GM12878 (cell line): ENCODE data around the gene CRTC2. TPM values are rescaled to one million over a fixed set of nuclear protein-coding genes. Genes with fewer than 3 reads are reported as not detected.

ENCODE experiments used
- ATAC-seq: fragments of 200-7000 bp; cut with Tn5 transposase; 3 replicates; pipeline ENCODE4 v1.9.1; 2020; ENCODE audit warnings: mild to moderate bottlenecking, moderate library complexity
- BruUV-seq: library from RNA; stranded (reverse); fragments of 400-500 nt; replicated peaks from 2 replicates; lab custom pipeline; 2021; lab: Mats Ljungman, UMichigan
- CTCF ChIA-PET: fragments of 300-600 bp; sonication (Branson Sonifier 250); formaldehyde crosslinking; extraction: SDS; loops from one replicate; lab custom pipeline; 2021; ENCODE audit warnings: inconsistent platforms; lab: Yijun Ruan, JAX
- POLR2A ChIA-PET: fragments of 350-600 bp; formaldehyde crosslinking; extraction: SDS; loops from one replicate; lab custom pipeline; 2021; ENCODE audit warnings: inconsistent platforms; lab: Charles Lee
- RAD21 ChIA-PET: fragments of 300-600 bp; sonication (Branson Sonifier 250); formaldehyde crosslinking; loops from one replicate; lab custom pipeline; 2023; ENCODE audit warnings: antibody characterized with exemption; ENCODE audit not compliant: unreplicated experiment; lab: Charles Lee
- SMC1A ChIA-PET: fragments of 300-600 bp; sonication (Branson Sonifier 250); formaldehyde crosslinking; loops from one replicate; lab custom pipeline; 2023; ENCODE audit not compliant: unreplicated experiment, uncharacterized antibody; lab: Charles Lee
- DNase-seq: peaks from one replicate; pipeline ENCODE4 v3.0.0-alpha.2; 2011; ENCODE audit warnings: low read depth, low spot score
- FAIRE-seq: peaks from 3 replicates; lab custom pipeline; 2011; peaks lifted over from hg19 to GRCh38; lab: Jason Lieb, UNC
- H2AFZ ChIP-seq: 2 replicates; pipeline ENCODE4 v1.6.0; 2011; ENCODE audit warnings: low read depth, low read length, control low read depth; ENCODE audit not compliant: control insufficient read depth
- H3K27ac ChIP-seq: 2 replicates; pipeline ENCODE4 v1.5.1; 2011; ENCODE audit warnings: control low read depth; ENCODE audit not compliant: control insufficient read depth, insufficient read depth
- H3K27me3 ChIP-seq, 2 experiments: replicated peaks in 1 of 2; 2 replicates each; pipeline versions ENCODE4 v1.6.0 to v1.6.1; 2011; ENCODE audit warnings: low read length in 1 of 2; ENCODE audit not compliant: control insufficient read depth in 2 of 2, insufficient read depth in 2 of 2
- H3K36me3 ChIP-seq, 2 experiments: 2 replicates each; pipeline ENCODE4 v1.5.1; 2011; ENCODE audit warnings: low read length in 1 of 2; ENCODE audit not compliant: control insufficient read depth in 2 of 2, insufficient read depth in 2 of 2
- H3K4me1 ChIP-seq: 2 replicates; pipeline ENCODE4 v1.6.1; 2011; ENCODE audit warnings: mild to moderate bottlenecking, low read length, moderate library complexity, mixed read lengths; ENCODE audit not compliant: control insufficient read depth, insufficient read depth
- H3K4me2 ChIP-seq: 2 replicates; pipeline ENCODE4 v1.6.0; 2011; ENCODE audit warnings: control low read depth; ENCODE audit not compliant: control insufficient read depth, insufficient read depth
- H3K4me3 ChIP-seq: fragments of 200-600 bp; sonication (generic); 2 replicates; pipeline ENCODE4 v1.5.1; 2016
- H3K79me2 ChIP-seq: 2 replicates; pipeline ENCODE4 v1.6.0; 2011; ENCODE audit warnings: low read length; ENCODE audit not compliant: control insufficient read depth, insufficient read depth
- H3K9ac ChIP-seq: 2 replicates; pipeline ENCODE4 v1.8.0; 2011; ENCODE audit warnings: low read length, control low read depth, mixed read lengths; ENCODE audit not compliant: control insufficient read depth, insufficient read depth
- H3K9me3 ChIP-seq: replicated peaks from 3 replicates; pipeline ENCODE4 v1.5.1; 2011; ENCODE audit warnings: mild to moderate bottlenecking, low read length; ENCODE audit not compliant: control insufficient read depth, insufficient read depth
- H4K20me1 ChIP-seq: 2 replicates; pipeline ENCODE4 v1.6.0; 2011; ENCODE audit not compliant: control insufficient read depth, insufficient read depth
- BCL11A ChIP-seq: IDR thresholded peaks from 2 replicates; pipeline ENCODE4 v1.6.1; 2011; ENCODE audit warnings: low read depth, low read length
- CBFB ChIP-seq: IDR thresholded peaks from 2 replicates; pipeline ENCODE4 v1.6.1; 2016; ENCODE audit warnings: antibody characterized with exemption, low read depth
- FOXK2 ChIP-seq: fragments of 450-650 bp; IDR thresholded peaks from 2 replicates; pipeline ENCODE4 v1.6.1; 2017; ENCODE audit warnings: mild to moderate bottlenecking, moderate library complexity
- MEF2A ChIP-seq: IDR thresholded peaks from 2 replicates; pipeline ENCODE4 v1.6.1; 2011; ENCODE audit warnings: low read depth, mild to moderate bottlenecking, low read length, moderate library complexity; ENCODE audit not compliant: insufficient read depth
- NR2C2 ChIP-seq: IDR thresholded peaks from 2 replicates; pipeline ENCODE4 v1.6.1; 2011; ENCODE audit warnings: borderline replicate concordance, low read depth; ENCODE audit not compliant: control insufficient read depth, insufficient read length
- PML ChIP-seq: IDR thresholded peaks from 2 replicates; pipeline ENCODE4 v1.6.1; 2012; ENCODE audit warnings: low read length, inconsistent platforms
- RAD21 ChIP-seq: IDR thresholded peaks from 2 replicates; pipeline ENCODE4 v1.6.1; 2011; ENCODE audit warnings: mild to moderate bottlenecking, low read depth, low read length, moderate library complexity; ENCODE audit not compliant: insufficient read depth
- SIX5 ChIP-seq: IDR thresholded peaks from 2 replicates; pipeline ENCODE4 v1.6.1; 2011; ENCODE audit warnings: mild to moderate bottlenecking, low read depth, low read length, moderate library complexity; ENCODE audit not compliant: severe bottlenecking
- WGBS: methylation state at CpG from one replicate; pipeline ENCODE4 v1.1.6; 2016; ENCODE audit warnings: low lambda C conversion rate; ENCODE audit not compliant: insufficient replicate concordance, insufficient coverage; ENCODE audit errors: missing lambda C conversion rate; 5-methylcytosine and 5-hydroxymethylcytosine counted together
- in situ Hi-C: fragments of 300-500 bp; cut with MboI; formaldehyde crosslinking; loops from 9 replicates; pipeline ENCODE4 v1.14.3; 2018; ENCODE audit warnings: mixed read lengths
- intact Hi-C: fragments of 100-400 bp; cut with micrococcal nuclease; formaldehyde crosslinking; loops from one replicate; pipeline ENCODE4 v1.14.2; 2022; ENCODE audit not compliant: unreplicated experiment
- polyA plus RNA-seq, 11 experiments: library from polyadenylated mRNA; depleted of rRNA in 4 of 11; unstranded in 6 of 11; stranded (reverse) in 5 of 11; fragments of >200 nt; fragmentation: Nextera tagmentation in 4 of 11; fragmentation: Illumina TruSeq in 1 of 11; extraction: Ambion mirVana in 4 of 11; extraction: Trizol in 1 of 11; gene quantifications; 1 replicate in 1 of 11; 2 replicates in 10 of 11; pipeline versions ENCODE4 v1.2.1 to v1.2.3, GENCODE V29; 2011 to 2016; ENCODE audit warnings: inconsistent platforms in 2 of 11, missing spikeins in 2 of 11, low read depth in 1 of 11
- total RNA-seq, 4 experiments: library from RNA; depleted of rRNA in 3 of 4; stranded (reverse); fragments of >200 nt in 3 of 4; fragmentation: Illumina TruSeq in 1 of 4; extraction: Trizol in 1 of 4; gene quantifications; 2 replicates each; pipeline versions ENCODE4 v1.2.1 to v1.2.3, GENCODE V29; 2013 to 2021
- TF ChIP-seq, protein P1 (sequence below): IDR thresholded peaks from 2 replicates; pipeline ENCODE4 v1.6.1; 2012; ENCODE audit warnings: low read depth, low read length, improper control_type of control experiment
- TF ChIP-seq, protein P2 (sequence below): IDR thresholded peaks from 2 replicates; pipeline ENCODE4 v1.6.1; 2011; ENCODE audit warnings: low read depth, low read length, improper control_type of control experiment, borderline replicate concordance
- TF ChIP-seq, protein P3 (sequence below): fragments of 150-350 bp; IDR thresholded peaks from 2 replicates; pipeline ENCODE4 v1.6.1; 2014; ENCODE audit warnings: mild to moderate bottlenecking, low read depth, low read length
- TF ChIP-seq, protein P4 (sequence below): fragments of 450-650 bp; IDR thresholded peaks from 2 replicates; pipeline ENCODE4 v1.6.1; 2017; ENCODE audit warnings: mild to moderate bottlenecking
- TF ChIP-seq, protein P5 (sequence below): fragments of 450-650 bp; formaldehyde crosslinking; IDR thresholded peaks from 2 replicates; pipeline ENCODE4 v1.4.0; 2022; ENCODE audit warnings: mild to moderate bottlenecking, moderate library complexity
- TF ChIP-seq, protein P6 (sequence below): fragments of 450-650 bp; IDR thresholded peaks from 2 replicates; pipeline ENCODE4 v1.6.1; 2016; ENCODE audit warnings: mild to moderate bottlenecking

The CRTC2 gene
- total and polyA plus RNA-seq, 10 of the 15 experiments (the other 5 are each of a cell fraction or from before 2014, with no cell fraction given): 5.1 to 57.9 (median 32.7) TPM

DNA sequence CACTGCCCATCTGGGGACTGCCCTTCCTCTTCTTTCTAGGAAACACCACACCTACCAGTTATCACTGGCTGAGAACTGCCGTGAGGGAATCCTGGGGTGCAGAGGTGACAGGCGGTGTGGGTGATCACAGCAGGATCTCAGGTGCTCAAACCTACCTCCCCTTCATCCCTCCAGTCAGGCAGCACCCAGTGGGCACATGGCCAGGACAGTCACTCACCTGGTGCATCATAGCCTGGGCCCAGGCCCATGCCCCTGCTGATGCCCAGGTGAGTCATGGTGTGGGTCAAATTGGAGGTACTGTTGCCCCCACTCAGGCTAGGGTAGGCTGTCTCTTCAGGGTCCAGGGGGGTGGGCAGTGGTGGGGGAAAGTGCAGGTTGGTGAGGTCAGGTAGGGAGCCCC lies 6.6 kb downstream of the CRTC2 start:
- ATAC-seq: no peak
- WGBS: 73% methylated on average over 2 of the region's 2 CpGs
- ChIA-PET POLR2A (no interaction called here), CTCF (interaction anchor here (1.7 kb wide), 1 partner anchor 22 kb away, joined by 3 read pairs; no protein-coding TSS in a partner anchor), RAD21 (no interaction called here), SMC1A (no interaction called here)
- H3K4me2 ChIP-seq: no peak overlapping the region
- in situ Hi-C loops (no loop called here), intact Hi-C loops (no loop called here)
- H3K36me3 ChIP-seq: peaks cover 33 to 38% of the 10 kb centered on the region in 2 experiments; a peak in 3 of 4 replicates
- no peak overlapping the region for H3K27ac ChIP-seq
- no TSS peak for BruUV-seq
- H3K4me1 ChIP-seq: peaks cover 15% of the 10 kb centered on the region
- peaks cover 39% of the 10 kb centered on the region for H3K79me2 ChIP-seq
- no peak for FAIRE-seq
- no peak overlapping the region for H3K9ac ChIP-seq
- H2AFZ ChIP-seq: no peak overlapping the region
- no peak for DNase-seq
- no peak overlapping the region for H3K4me3 ChIP-seq
- H3K9me3 ChIP-seq: no peaks in the 10 kb centered on the region
- no peaks in the 10 kb centered on the region for H3K27me3 ChIP-seq
- peaks cover 12% of the 10 kb centered on the region; the same call in 1 of the 2 replicates for H4K20me1 ChIP-seq
- TF ChIP-seq CBFB (no peak), BCL11A (no peak), PML (no peak), RAD21 (no peak), NR2C2 (no peak), SIX5 (no peak), MEF2A (no peak), FOXK2 (no peak)
- TF ChIP-seq, protein P1, sequence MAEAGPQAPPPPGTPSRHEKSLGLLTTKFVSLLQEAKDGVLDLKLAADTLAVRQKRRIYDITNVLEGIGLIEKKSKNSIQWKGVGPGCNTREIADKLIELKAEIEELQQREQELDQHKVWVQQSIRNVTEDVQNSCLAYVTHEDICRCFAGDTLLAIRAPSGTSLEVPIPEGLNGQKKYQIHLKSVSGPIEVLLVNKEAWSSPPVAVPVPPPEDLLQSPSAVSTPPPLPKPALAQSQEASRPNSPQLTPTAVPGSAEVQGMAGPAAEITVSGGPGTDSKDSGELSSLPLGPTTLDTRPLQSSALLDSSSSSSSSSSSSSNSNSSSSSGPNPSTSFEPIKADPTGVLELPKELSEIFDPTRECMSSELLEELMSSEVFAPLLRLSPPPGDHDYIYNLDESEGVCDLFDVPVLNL: no peak
- TF ChIP-seq, protein P2, sequence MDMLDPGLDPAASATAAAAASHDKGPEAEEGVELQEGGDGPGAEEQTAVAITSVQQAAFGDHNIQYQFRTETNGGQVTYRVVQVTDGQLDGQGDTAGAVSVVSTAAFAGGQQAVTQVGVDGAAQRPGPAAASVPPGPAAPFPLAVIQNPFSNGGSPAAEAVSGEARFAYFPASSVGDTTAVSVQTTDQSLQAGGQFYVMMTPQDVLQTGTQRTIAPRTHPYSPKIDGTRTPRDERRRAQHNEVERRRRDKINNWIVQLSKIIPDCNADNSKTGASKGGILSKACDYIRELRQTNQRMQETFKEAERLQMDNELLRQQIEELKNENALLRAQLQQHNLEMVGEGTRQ: no peak
- TF ChIP-seq, protein P3, sequence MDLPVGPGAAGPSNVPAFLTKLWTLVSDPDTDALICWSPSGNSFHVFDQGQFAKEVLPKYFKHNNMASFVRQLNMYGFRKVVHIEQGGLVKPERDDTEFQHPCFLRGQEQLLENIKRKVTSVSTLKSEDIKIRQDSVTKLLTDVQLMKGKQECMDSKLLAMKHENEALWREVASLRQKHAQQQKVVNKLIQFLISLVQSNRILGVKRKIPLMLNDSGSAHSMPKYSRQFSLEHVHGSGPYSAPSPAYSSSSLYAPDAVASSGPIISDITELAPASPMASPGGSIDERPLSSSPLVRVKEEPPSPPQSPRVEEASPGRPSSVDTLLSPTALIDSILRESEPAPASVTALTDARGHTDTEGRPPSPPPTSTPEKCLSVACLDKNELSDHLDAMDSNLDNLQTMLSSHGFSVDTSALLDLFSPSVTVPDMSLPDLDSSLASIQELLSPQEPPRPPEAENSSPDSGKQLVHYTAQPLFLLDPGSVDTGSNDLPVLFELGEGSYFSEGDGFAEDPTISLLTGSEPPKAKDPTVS: no peak
- TF ChIP-seq, protein P4, sequence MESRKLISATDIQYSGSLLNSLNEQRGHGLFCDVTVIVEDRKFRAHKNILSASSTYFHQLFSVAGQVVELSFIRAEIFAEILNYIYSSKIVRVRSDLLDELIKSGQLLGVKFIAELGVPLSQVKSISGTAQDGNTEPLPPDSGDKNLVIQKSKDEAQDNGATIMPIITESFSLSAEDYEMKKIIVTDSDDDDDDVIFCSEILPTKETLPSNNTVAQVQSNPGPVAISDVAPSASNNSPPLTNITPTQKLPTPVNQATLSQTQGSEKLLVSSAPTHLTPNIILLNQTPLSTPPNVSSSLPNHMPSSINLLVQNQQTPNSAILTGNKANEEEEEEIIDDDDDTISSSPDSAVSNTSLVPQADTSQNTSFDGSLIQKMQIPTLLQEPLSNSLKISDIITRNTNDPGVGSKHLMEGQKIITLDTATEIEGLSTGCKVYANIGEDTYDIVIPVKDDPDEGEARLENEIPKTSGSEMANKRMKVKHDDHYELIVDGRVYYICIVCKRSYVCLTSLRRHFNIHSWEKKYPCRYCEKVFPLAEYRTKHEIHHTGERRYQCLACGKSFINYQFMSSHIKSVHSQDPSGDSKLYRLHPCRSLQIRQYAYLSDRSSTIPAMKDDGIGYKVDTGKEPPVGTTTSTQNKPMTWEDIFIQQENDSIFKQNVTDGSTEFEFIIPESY: no peak
- TF ChIP-seq, protein P5, sequence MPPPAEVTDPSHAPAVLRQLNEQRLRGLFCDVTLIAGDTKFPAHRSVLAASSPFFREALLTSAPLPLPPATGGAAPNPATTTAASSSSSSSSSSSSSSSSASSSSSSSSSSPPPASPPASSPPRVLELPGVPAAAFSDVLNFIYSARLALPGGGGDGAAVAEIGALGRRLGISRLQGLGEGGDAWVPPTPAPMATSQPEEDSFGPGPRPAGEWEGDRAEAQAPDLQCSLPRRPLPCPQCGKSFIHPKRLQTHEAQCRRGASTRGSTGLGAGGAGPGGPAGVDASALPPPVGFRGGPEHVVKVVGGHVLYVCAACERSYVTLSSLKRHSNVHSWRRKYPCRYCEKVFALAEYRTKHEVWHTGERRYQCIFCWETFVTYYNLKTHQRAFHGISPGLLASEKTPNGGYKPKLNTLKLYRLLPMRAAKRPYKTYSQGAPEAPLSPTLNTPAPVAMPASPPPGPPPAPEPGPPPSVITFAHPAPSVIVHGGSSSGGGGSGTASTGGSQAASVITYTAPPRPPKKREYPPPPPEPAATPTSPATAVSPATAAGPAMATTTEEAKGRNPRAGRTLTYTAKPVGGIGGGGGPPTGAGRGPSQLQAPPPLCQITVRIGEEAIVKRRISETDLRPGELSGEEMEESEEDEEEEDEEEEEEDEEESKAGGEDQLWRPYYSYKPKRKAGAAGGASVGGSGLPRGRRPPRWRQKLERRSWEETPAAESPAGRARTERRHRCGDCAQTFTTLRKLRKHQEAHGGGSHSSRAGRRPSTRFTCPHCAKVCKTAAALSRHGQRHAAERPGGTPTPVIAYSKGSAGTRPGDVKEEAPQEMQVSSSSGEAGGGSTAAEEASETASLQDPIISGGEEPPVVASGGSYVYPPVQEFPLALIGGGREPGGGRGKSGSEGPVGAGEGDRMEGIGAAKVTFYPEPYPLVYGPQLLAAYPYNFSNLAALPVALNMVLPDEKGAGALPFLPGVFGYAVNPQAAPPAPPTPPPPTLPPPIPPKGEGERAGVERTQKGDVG: no peak
- TF ChIP-seq, protein P6, sequence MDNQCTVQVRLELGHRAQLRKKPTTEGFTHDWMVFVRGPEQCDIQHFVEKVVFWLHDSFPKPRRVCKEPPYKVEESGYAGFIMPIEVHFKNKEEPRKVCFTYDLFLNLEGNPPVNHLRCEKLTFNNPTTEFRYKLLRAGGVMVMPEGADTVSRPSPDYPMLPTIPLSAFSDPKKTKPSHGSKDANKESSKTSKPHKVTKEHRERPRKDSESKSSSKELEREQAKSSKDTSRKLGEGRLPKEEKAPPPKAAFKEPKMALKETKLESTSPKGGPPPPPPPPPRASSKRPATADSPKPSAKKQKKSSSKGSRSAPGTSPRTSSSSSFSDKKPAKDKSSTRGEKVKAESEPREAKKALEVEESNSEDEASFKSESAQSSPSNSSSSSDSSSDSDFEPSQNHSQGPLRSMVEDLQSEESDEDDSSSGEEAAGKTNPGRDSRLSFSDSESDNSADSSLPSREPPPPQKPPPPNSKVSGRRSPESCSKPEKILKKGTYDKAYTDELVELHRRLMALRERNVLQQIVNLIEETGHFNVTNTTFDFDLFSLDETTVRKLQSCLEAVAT: no peak
